HUDEP-2 (cell line): ENCODE results near the gene PRDM10.

Source experiments
- DNase-seq, 76 experiments: peaks; one replicate each; lab custom pipeline; 2025; ENCODE audit not compliant: unreplicated experiment in 76 of 76; lab: John Stamatoyannopoulos, UW

The PRDM10 gene, protein sequence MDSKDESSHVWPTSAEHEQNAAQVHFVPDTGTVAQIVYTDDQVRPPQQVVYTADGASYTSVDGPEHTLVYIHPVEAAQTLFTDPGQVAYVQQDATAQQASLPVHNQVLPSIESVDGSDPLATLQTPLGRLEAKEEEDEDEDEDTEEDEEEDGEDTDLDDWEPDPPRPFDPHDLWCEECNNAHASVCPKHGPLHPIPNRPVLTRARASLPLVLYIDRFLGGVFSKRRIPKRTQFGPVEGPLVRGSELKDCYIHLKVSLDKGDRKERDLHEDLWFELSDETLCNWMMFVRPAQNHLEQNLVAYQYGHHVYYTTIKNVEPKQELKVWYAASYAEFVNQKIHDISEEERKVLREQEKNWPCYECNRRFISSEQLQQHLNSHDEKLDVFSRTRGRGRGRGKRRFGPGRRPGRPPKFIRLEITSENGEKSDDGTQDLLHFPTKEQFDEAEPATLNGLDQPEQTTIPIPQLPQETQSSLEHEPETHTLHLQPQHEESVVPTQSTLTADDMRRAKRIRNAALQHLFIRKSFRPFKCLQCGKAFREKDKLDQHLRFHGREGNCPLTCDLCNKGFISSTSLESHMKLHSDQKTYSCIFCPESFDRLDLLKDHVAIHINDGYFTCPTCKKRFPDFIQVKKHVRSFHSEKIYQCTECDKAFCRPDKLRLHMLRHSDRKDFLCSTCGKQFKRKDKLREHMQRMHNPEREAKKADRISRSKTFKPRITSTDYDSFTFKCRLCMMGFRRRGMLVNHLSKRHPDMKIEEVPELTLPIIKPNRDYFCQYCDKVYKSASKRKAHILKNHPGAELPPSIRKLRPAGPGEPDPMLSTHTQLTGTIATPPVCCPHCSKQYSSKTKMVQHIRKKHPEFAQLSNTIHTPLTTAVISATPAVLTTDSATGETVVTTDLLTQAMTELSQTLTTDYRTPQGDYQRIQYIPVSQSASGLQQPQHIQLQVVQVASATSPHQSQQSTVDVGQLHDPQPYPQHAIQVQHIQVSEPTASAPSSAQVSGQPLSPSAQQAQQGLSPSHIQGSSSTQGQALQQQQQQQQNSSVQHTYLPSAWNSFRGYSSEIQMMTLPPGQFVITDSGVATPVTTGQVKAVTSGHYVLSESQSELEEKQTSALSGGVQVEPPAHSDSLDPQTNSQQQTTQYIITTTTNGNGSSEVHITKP

DNA sequence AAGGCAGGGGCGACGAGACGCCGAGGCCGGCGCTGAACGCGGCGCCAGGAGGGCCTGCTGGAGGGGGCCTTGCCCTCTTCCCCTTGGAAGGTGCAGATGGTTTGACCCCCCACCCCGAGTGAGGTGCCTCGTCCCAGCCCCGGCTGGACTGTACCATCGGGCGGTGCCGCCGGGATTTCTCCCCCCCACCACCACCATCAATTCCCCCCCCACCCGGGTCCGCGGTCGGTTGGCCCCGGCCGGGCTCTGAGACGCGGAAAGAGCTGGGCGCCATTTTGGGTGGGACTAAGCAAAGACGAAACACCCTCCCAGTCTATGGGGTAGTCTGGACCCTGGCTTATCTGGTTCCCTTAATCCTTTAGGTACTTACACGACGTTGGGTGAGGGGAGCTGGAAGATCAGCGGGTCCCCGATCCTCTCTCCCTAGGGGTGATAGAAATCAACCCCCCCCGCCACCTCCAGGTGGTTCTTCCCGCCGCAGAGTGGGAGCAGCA is at the start of gene PRDM10:
PRDM10 (minus strand) TSS at position 484 of the 494 bp plus-strand sequence. CDS start 41,871 bp downstream, outside the sequence.
- peak in 74 of 76 experiments; percentile 55 to 99 (median 86) for DNase-seq

GRCh38 chr11:130051082-130051481 is 48.4 kb upstream of the PRDM10 start:
- no peak for DNase-seq

DNA sequence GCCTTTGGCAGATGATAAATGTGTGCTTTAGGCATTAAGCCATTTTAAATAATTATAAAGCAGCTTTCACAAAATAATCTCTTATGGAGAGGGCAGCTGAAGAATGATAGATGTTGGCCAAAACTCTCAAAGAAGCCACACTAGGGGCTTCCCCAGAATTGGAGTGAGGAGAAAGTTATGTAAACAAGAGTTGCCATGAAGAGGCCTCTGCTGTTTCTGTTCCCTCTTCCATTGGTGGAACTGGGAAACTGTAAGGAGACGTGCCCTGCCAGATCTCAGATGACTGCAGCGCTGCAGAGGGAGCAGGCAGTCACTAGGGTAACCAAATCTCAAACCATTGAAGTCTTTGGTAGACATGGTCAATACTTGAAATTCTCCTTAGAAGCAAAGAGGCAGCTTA is 47.6 kb upstream of the PRDM10 start:
- no peak for DNase-seq

- DNase-seq, result peak in 5 of 76 experiments; percentile 5 to 23 (median 10)
Observed at GRCh38 chr11:130049328-130049771, 46.7 kb upstream of the PRDM10 start.

- no peak for DNase-seq
Observed at GRCh38 chr11:130047141-130047540, 44.5 kb upstream of the PRDM10 start.

DNA sequence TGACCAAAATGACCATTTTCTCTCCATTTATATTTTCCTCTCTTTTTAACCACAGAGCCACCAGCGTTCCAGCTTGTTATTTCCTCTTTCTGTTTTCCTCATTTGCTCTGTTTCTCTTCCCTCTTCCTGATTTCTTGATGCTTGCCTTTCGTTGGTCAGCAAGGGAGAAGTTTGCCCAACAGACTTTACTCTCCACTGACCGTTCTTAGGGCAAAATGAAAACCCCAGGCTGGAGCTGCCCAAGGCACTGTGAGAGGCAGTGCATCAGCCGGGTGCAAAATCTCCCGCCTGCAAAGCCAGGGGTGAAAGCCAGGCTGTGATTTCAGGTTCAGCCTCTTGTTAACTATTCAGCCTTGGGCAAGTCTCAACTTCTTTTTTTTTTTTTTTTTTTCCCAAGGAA is 40.9 kb upstream of the PRDM10 start:
- DNase-seq, result no peak

- no peak for DNase-seq
Observed at GRCh38 chr11:130042093-130042591, 39.5 kb upstream of the PRDM10 start.

DNA sequence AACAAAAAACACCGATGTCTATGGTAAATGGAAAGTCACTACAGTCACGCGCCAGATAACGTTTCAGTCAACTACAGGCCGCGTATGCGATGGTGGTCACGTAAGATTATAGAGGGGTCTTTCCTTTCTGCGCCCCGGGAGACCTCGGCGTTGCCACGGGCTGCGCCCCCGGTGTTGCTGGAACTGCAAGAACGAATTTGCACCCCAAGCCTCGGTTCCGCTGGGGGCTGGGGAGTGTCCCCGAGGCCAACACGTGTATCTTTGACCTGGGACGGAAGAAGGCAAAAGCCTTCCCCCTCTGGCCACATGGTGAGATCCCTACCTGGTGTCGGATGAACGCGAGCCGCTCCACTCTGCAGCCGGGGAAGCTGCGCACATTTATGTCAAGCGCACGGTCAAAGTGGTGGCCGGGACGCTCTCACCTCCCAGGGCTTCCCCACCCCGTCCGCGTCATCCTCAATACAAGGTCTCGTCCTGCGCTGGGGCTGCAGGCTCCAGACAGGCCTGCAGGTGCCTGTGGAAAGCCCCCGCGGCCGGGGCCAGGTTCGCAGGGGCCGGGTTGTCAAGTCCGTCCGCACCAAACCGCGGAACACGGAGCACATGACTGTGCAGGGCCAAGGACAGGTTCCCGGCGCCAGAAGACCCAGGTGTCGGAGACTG is 37.8 kb upstream of the PRDM10 start:
- no peak for DNase-seq

GRCh38 chr11:130037881-130038585 is 35.4 kb upstream of the PRDM10 start:
- DNase-seq, result no peak

- no peak for DNase-seq
Observed at GRCh38 chr11:130037058-130037457, 34.4 kb upstream of the PRDM10 start.

- DNase-seq, result no peak
Observed at GRCh38 chr11:130034236-130034635, 31.6 kb upstream of the PRDM10 start.

DNA sequence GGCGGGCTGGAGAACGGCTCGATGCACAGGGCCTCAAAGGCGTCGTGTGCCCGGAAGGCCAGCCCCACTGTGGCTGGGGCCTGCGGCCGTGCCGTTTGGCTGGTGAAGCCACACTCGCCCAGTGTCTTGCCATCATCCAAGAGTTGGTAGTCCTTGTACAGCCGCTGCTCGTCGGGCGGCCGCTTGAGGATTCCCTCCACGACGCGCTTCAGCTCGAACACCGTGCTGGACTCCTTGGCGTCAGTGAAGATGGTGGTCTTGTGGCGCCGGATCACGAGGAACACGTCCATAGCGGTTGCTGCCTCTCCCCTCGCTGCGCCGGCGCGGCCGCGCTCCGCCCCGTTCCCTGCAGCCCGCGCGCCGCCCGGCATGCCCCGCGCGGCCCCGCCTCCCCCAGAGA is 30.3 kb upstream of the PRDM10 start:
- no peak for DNase-seq

GRCh38 chr11:130031945-130032344 is 29.3 kb upstream of the PRDM10 start:
- DNase-seq, result no peak

- no peak for DNase-seq
Observed at GRCh38 chr11:130031056-130031455, 28.4 kb upstream of the PRDM10 start.

DNA sequence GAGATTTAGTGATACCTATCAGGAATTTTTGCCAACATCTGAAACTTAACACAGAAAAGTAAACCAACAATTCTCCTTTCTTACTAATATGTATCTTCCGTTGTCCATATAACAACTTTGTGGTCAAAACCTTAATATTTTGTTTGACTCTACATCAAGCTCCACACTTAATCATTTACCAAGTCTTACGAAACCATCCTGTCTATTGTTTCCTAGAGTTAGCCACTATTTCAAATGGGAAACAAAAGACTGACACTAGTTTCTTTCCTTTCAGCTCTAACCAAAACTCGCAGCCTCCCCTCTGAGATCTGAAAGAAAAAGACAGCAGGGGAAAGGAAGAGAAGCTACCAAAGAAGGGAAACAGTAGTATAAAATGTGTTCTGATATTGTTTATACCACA is 26.5 kb upstream of the PRDM10 start:
- DNase-seq, result no peak

DNA sequence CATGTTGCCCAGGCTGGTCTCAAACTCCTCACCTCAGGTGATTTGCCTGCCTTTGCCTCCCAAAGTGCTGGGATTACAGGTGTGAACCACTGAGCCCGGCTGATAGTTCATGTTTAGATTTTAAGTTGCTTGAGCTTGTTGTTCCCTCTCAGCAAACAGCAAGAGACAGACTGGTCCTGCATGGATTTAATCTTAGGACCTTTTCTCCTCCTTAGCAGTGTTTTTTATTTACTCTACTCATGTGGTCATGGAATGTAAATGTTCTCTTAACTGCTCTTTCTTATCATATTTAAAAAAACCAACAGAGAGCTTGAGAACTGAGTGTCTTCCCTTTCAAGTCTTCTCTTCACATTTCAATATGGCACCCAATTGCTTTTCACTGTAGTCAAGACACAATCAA is 22.7 kb upstream of the PRDM10 start:
- no peak for DNase-seq

- no peak for DNase-seq
Observed at GRCh38 chr11:130024361-130024760, 21.7 kb upstream of the PRDM10 start.

GRCh38 chr11:130023204-130023603 is 20.6 kb upstream of the PRDM10 start:
- no peak for DNase-seq

GRCh38 chr11:130022799-130023198 is 20.2 kb upstream of the PRDM10 start:
- DNase-seq, result no peak
